Spleen (tissue), 11 donors: ENCODE results near the gene RORB. TPM values are rescaled to one million over a fixed set of nuclear protein-coding genes. Genes with fewer than 3 reads are reported as not detected.

ENCODE experiments used
- DNase-seq: peaks from one replicate; pipeline ENCODE4 v3.0.0-alpha.2; 2020
- H3K27ac ChIP-seq, 8 donors: fragments of 200-600 bp; sonication (generic) in 7 of 8; 1 replicate in 4 of 8; 2 replicates in 4 of 8; pipeline versions ENCODE4 v1.5.0 to v1.8.0; 2016 to 2021; ENCODE audit warnings: inconsistent platforms in 4 of 8, mild to moderate bottlenecking in 4 of 8, moderate library complexity in 1 of 8
- H3K27me3 ChIP-seq, 7 donors: fragments of 200-600 bp; sonication (generic) in 6 of 7; replicated peaks in 1 of 7; 1 replicate in 4 of 7; 2 replicates in 3 of 7; pipeline versions ENCODE4 v1.5.0 to v1.8.0; 2016 to 2021; ENCODE audit warnings: inconsistent platforms in 3 of 7, mild to moderate bottlenecking in 1 of 7
- H3K36me3 ChIP-seq, 6 donors: fragments of 200-600 bp; sonication (generic) in 5 of 6; 1 replicate in 4 of 6; 2 replicates in 2 of 6; pipeline versions ENCODE4 v1.5.0 to v1.8.0; 2016 to 2021; ENCODE audit warnings: inconsistent platforms in 2 of 6
- H3K4me1 ChIP-seq, 6 donors: fragments of 200-600 bp; sonication (generic) in 5 of 6; 1 replicate in 3 of 6; 2 replicates in 3 of 6; pipeline versions ENCODE4 v1.5.0 to v1.8.0; 2016 to 2021; ENCODE audit warnings: inconsistent platforms in 3 of 6
- H3K4me3 ChIP-seq, 8 donors: fragments of 200-600 bp; sonication (generic) in 7 of 8; 1 replicate in 4 of 8; 2 replicates in 4 of 8; pipeline versions ENCODE4 v1.5.0 to v1.8.0; 2016 to 2021; ENCODE audit warnings: inconsistent platforms in 4 of 8, mild to moderate bottlenecking in 4 of 8, moderate library complexity in 2 of 8
- H3K9me3 ChIP-seq, 8 donors: fragments of 200-600 bp; sonication (generic) in 7 of 8; 1 replicate in 4 of 8; 2 replicates in 4 of 8; pipeline versions ENCODE4 v1.5.0 to v1.8.0; 2016 to 2021; ENCODE audit warnings: inconsistent platforms in 4 of 8
- POLR2A ChIP-seq, 3 donors: fragments of 450-650 bp; IDR thresholded peaks; one replicate each; pipeline ENCODE4 v1.5.1; 2017; ENCODE audit warnings: antibody characterized with exemption in 3 of 3, mild to moderate bottlenecking in 1 of 3
- POLR2AphosphoS5 ChIP-seq, 3 donors: sonication (generic); formaldehyde crosslinking; IDR thresholded peaks; one replicate each; pipeline ENCODE4 v1.5.1; 2017; ENCODE audit warnings: antibody characterized with exemption in 3 of 3
- WGBS, 5 donors: extraction: QIAGEN DNeasy Blood & Tissue Kit in 3 of 5; methylation state at CpG; one replicate each; pipeline versions ENCODE4 v1.1.5 to v1.1.7; 2013 to 2018; 5-methylcytosine and 5-hydroxymethylcytosine counted together
- intact Hi-C: fragments of 100-400 bp; cut with DNase I; formaldehyde crosslinking; loops from one replicate; pipeline ENCODE4 v1.15.0; 2023; ENCODE audit warnings: low total_unique reads
- polyA plus RNA-seq, 3 donors: library from polyadenylated mRNA; stranded (reverse); fragments of 200-250 nt; gene quantifications; one replicate each; pipeline ENCODE4 v1.2.1, GENCODE V29; 2013
- total RNA-seq, 7 donors: library from RNA; depleted of rRNA in 3 of 7; stranded (reverse); fragments of >200 nt in 3 of 7; fragmentation: NEBNext Ultra II Directional in 4 of 7; extraction: Animal tissue kit (Norgen Biotek cat#: 25700) in 4 of 7; gene quantifications; one replicate each; pipeline versions ENCODE4 v1.1.0 to v1.2.1, GENCODE V29; 2016 to 2021
- TF ChIP-seq, protein P1 (sequence below), 11 experiments: fragments of 200-600 bp in 7 of 11; fragments of 450-650 bp in 4 of 11; sonication (generic) in 4 of 11; IDR thresholded peaks in 8 of 11; conservative IDR thresholded peaks in 3 of 11; 1 replicate in 7 of 11; 2 replicates in 4 of 11; pipeline versions ENCODE4 v1.4.0 to v1.8.0; 2016 to 2021; ENCODE audit warnings: antibody characterized with exemption in 11 of 11, inconsistent platforms in 4 of 11, mild to moderate bottlenecking in 1 of 11
- donor health status: healthy with polysubstance abuse.
- donor health status: DM: no; HTN: no; CAD: no; lungs with moderate emphysema.
- donor health status: DM: no; HTN: no; CAD: no.
- donor health status: Bipolar disorder and iron deficiency.
- donor health status: healthy.
- donor health status: DM: no; HTN: no; CAD: no.
- donor health status: DM: yes; HTN: yes; CAD: no.

Gene RORB
- total and polyA plus RNA-seq, 10 donors: 0.02 to 0.18 (median 0.09) TPM; not detected in 2

DNA sequence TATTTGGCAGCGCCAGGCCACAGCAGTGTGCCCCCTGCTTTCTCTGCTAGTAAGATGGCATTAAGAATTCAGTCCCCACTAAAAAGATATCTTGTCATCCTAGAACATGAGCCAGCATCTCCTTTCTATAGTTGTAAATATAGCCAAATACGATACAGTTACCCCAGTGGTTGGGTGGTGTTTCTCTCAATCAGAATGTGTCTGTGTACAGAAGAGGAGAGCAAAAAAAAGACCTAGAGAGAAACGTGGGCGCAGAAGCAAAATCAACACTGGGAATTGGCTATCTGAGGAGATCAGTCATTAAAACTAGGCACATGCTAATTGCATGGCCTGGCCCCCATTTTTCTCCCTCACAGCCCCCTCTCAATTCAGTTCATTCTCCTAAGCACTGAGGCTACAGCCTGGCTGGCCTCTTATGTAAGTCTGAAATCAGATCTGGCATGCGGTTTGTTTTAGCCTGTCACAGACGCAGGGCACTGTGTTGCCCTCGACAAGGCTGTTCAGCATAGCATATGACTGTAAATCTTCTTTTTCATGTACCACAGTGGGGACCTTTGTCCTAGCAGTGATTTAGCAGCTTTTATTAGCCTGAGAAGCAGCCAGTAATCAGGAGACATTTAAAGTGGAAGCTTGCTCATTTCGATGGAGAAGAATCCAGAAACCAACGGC, 57.8 kb downstream of the RORB start:
- peaks cover 0 to 13% (median 3%) of the 10 kb centered on the region in 6 donors for H3K4me1 ChIP-seq
- H3K9me3 ChIP-seq: no peaks in the 10 kb centered on the region
- no peak overlapping the region for H3K27ac ChIP-seq
- H3K27me3 ChIP-seq: no peaks in the 10 kb centered on the region
- TF ChIP-seq POLR2AphosphoS5 (IDR thresholded peaks at IDR 0.05) (no peak), POLR2A (IDR thresholded peaks at IDR 0.05) (no peak)
- TF ChIP-seq, protein P1, sequence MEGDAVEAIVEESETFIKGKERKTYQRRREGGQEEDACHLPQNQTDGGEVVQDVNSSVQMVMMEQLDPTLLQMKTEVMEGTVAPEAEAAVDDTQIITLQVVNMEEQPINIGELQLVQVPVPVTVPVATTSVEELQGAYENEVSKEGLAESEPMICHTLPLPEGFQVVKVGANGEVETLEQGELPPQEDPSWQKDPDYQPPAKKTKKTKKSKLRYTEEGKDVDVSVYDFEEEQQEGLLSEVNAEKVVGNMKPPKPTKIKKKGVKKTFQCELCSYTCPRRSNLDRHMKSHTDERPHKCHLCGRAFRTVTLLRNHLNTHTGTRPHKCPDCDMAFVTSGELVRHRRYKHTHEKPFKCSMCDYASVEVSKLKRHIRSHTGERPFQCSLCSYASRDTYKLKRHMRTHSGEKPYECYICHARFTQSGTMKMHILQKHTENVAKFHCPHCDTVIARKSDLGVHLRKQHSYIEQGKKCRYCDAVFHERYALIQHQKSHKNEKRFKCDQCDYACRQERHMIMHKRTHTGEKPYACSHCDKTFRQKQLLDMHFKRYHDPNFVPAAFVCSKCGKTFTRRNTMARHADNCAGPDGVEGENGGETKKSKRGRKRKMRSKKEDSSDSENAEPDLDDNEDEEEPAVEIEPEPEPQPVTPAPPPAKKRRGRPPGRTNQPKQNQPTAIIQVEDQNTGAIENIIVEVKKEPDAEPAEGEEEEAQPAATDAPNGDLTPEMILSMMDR (IDR thresholded peaks at IDR 0.05 in 8 of 11, conservative IDR thresholded peaks at IDR 0.05 in 3 of 11): no peak
- no peaks in the 10 kb centered on the region for H3K36me3 ChIP-seq
- no peak overlapping the region for H3K4me3 ChIP-seq
- DNase-seq: no peak
- WGBS, 5 donors: 60 to 79% (median 74%) methylated on average over 9 of the region's 9 CpGs
- intact Hi-C loops: no loop called here

DNA sequence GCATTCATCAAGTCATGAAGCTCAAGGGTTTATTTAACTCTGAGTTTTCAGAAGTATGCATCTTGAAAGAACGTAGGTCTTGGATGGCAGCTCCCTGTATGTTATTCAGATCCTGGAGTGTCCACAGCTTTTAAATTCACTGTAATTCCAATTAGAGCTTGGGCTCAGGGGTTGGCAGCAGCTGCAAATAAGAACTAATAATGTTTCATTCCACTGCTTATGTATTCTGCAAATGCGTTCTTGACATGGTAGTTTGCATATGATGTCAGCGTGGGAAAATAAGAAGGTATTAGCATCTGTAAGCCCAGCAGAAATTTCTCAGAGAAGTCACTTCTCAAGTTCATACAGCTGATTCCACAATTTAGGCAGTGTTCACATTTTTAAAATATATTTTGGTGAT, 58.4 kb downstream of the RORB start:
- Histone ChIP-seq H3K27me3 (no peaks in the 10 kb centered on the region), H3K9me3 (no peaks in the 10 kb centered on the region), H3K36me3 (no peaks in the 10 kb centered on the region), H3K4me1 (peaks cover 0 to 13% (median 3%) of the 10 kb centered on the region in 6 donors), H3K27ac (no peak overlapping the region), H3K4me3 (no peak overlapping the region)
- DNase-seq: no peak
- intact Hi-C loops: no loop called here
- TF ChIP-seq POLR2AphosphoS5 (IDR thresholded peaks at IDR 0.05) (no peak), POLR2A (IDR thresholded peaks at IDR 0.05) (no peak)
- TF ChIP-seq, protein P1 (IDR thresholded peaks at IDR 0.05 in 8 of 11, conservative IDR thresholded peaks at IDR 0.05 in 3 of 11): no peak
- 84 to 93% (median 88%) methylated on average over 3 of the region's 3 CpGs for WGBS, 5 donors

DNA sequence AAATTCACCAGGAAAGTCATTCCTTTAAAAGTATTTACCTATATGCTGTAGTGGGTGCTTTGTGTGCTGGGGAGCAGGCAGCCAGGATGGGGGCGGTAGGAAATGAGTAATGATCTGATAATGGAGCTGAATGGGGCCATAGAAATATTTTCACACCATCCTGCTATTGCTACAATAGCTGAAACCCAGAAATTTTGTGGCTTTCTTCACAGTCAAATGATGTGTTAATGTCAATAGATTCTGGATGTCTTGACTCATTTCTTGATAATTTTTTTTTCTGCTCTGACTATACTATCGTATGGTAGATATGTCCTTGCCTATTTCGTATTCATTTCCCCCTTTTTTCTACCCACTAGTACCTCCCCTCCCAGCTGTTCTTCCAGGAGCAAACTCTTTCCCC, 59.5 kb downstream of the RORB start:
- H3K9me3 ChIP-seq: no peaks in the 10 kb centered on the region
- H3K27me3 ChIP-seq: no peaks in the 10 kb centered on the region
- H3K4me3 ChIP-seq: no peak overlapping the region
- no peak for TF ChIP-seq POLR2AphosphoS5 (IDR thresholded peaks at IDR 0.05)
- no peak for TF ChIP-seq POLR2A (IDR thresholded peaks at IDR 0.05)
- TF ChIP-seq, protein P1 (IDR thresholded peaks at IDR 0.05 in 8 of 11, conservative IDR thresholded peaks at IDR 0.05 in 3 of 11): no peak
- intact Hi-C loops: no loop called here
- DNase-seq: no peak
- 56 to 68% (median 59%) methylated on average over 3 of the region's 3 CpGs for WGBS, 5 donors
- H3K27ac ChIP-seq: no peak overlapping the region
- no peaks in the 10 kb centered on the region for H3K36me3 ChIP-seq
- peaks cover 0 to 13% (median 3%) of the 10 kb centered on the region in 6 donors for H3K4me1 ChIP-seq

DNA sequence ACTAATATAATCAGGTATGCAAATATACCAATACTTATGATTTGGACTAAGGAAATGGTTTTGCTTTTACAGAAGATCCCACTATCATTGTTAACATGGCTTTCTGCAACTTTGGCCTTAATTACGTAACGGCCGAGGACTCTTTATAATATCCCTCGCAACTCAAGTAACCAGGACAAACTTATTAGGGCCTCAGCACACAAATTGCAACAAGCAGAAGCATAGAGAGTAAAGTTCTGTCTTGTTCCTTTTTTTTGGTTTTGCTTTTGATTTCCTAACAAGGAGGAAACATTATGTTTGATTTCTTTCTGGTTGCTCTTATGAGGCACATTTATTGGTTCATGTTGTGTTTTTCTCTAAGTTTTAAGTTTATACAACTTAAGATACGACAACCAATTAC, 60.4 kb downstream of the RORB start:
- WGBS, 5 donors: 48 to 80% (median 61%) methylated on average over 5 of the region's 5 CpGs
- DNase-seq: no peak
- Histone ChIP-seq H3K4me3 (no peak overlapping the region), H3K36me3 (no peaks in the 10 kb centered on the region), H3K27ac (peak overlapping the region in 1 of 8 donors; percentile 37), H3K27me3 (no peaks in the 10 kb centered on the region), H3K9me3 (no peaks in the 10 kb centered on the region), H3K4me1 (peaks cover 0 to 13% (median 3%) of the 10 kb centered on the region in 6 donors)
- intact Hi-C loops: no loop called here
- TF ChIP-seq POLR2AphosphoS5 (IDR thresholded peaks at IDR 0.05): no peak
- TF ChIP-seq, protein P1 (IDR thresholded peaks at IDR 0.05 in 8 of 11, conservative IDR thresholded peaks at IDR 0.05 in 3 of 11): no peak
- no peak for TF ChIP-seq POLR2A (IDR thresholded peaks at IDR 0.05)
